GM12874 (cell line): ENCODE data around the gene MS4A6A.

Experiments used
- CTCF ChIP-seq: IDR thresholded peaks from 2 replicates; pipeline ENCODE4 v1.5.1; 2011; ENCODE audit warnings: low read depth, mild to moderate bottlenecking, control low read depth, low read length, moderate library complexity; ENCODE audit not compliant: insufficient read depth

MS4A6A gene

GRCh38 chr11:60182541-60183330, at the start of gene MS4A6A:
Gene MS4A6A, minus strand, starts transcription at chr11:60183083. Its CDS starts 1,356 bp downstream, at chr11:60181727.
- no peak for TF ChIP-seq CTCF

- no peak for TF ChIP-seq CTCF
Measured at GRCh38 chr11:60230681-60231080, 47.8 kb upstream of the MS4A6A start.

GRCh38 chr11:60222141-60222540, 39.3 kb upstream of the MS4A6A start:
- TF ChIP-seq CTCF: no peak

GRCh38 chr11:60221692-60222091, 38.8 kb upstream of the MS4A6A start:
- no peak for TF ChIP-seq CTCF

- TF ChIP-seq CTCF: no peak
Measured at GRCh38 chr11:60221181-60221580, 38.3 kb upstream of the MS4A6A start.

- no peak for TF ChIP-seq CTCF
Measured at GRCh38 chr11:60214386-60214785, 31.5 kb upstream of the MS4A6A start.

- TF ChIP-seq CTCF: no peak
Measured at GRCh38 chr11:60211206-60211605, 28.3 kb upstream of the MS4A6A start.
